HepG2 (cell line): ENCODE results near the gene NFKBIA. TPM values are rescaled to one million over a fixed set of nuclear protein-coding genes. Genes with fewer than 3 reads are reported as not detected.

Experiments used
- AHDC1 ChIP-seq: sonication (generic); formaldehyde crosslinking; IDR thresholded peaks from 2 replicates; pipeline ENCODE4 v1.5.1; 2020; ENCODE audit warnings: mild to moderate bottlenecking, missing genetic modification reagents, borderline replicate concordance
- BORCS8-MEF2B ChIP-seq: sonication (generic); formaldehyde crosslinking; IDR thresholded peaks from 2 replicates; pipeline ENCODE4 v1.8.0; 2022; ENCODE audit warnings: mild to moderate bottlenecking, missing genetic modification reagents
- EZH2 ChIP-seq: conservative IDR thresholded peaks from 2 replicates; pipeline ENCODE4 v1.6.1; 2012; ENCODE audit warnings: mild to moderate bottlenecking, low read depth, low read length, moderate library complexity
- SNAPC2 ChIP-seq: sonication (generic); formaldehyde crosslinking; IDR thresholded peaks from 2 replicates; pipeline ENCODE4 v1.8.1; 2022; ENCODE audit warnings: mild to moderate bottlenecking, missing genetic modification reagents
- ZNF205 ChIP-seq: IDR thresholded peaks from 2 replicates; pipeline ENCODE4 v1.6.1; 2018; ENCODE audit warnings: missing biosample characterization, missing genetic modification reagents
- ZNF746 ChIP-seq: sonication (generic); formaldehyde crosslinking; IDR thresholded peaks from 2 replicates; pipeline ENCODE4 v1.8.0; 2022; ENCODE audit warnings: mild to moderate bottlenecking, missing genetic modification reagents
- polyA plus RNA-seq, 8 experiments: library from polyadenylated mRNA; depleted of rRNA in 3 of 8; stranded (reverse) in 7 of 8; unstranded in 1 of 8; fragments of >200 nt; fragmentation: Illumina TruSeq in 4 of 8; extraction: Trizol in 4 of 8; gene quantifications; 2 replicates each; pipeline versions ENCODE4 v1.2.1 to v1.2.3, GENCODE V29; 2011 to 2016; ENCODE audit warnings: low read depth in 4 of 8, missing spikeins in 1 of 8, mixed read lengths in 1 of 8; ENCODE audit not compliant: insufficient read depth in 1 of 8
- total RNA-seq, 5 experiments: library from RNA; depleted of rRNA; stranded (reverse); fragments of >200 nt; fragmentation: Illumina TruSeq; extraction: Trizol; gene quantifications; 2 replicates each; pipeline ENCODE4 v1.2.3, GENCODE V29; 2016; ENCODE audit warnings: low read depth in 1 of 5
- TF ChIP-seq, protein P1 (sequence below): sonication (generic); formaldehyde crosslinking; IDR thresholded peaks from 2 replicates; pipeline ENCODE4 v1.4.0; 2020; ENCODE audit warnings: mild to moderate bottlenecking, missing genetic modification reagents
- TF ChIP-seq, protein P2 (sequence below): sonication (generic); formaldehyde crosslinking; IDR thresholded peaks from 2 replicates; pipeline ENCODE4 v1.5.0; 2020; ENCODE audit warnings: mild to moderate bottlenecking, missing genetic modification reagents
- TF ChIP-seq, protein P3 (sequence below): sonication (generic); formaldehyde crosslinking; conservative IDR thresholded peaks from 2 replicates; pipeline ENCODE4 v1.4.0; 2020; ENCODE audit warnings: missing genetic modification reagents

Gene NFKBIA
- total and polyA plus RNA-seq, 2 of the 13 experiments (the other 11 are each of a cell fraction or from before 2014, with no cell fraction given): 197 to 319 TPM

DNA sequence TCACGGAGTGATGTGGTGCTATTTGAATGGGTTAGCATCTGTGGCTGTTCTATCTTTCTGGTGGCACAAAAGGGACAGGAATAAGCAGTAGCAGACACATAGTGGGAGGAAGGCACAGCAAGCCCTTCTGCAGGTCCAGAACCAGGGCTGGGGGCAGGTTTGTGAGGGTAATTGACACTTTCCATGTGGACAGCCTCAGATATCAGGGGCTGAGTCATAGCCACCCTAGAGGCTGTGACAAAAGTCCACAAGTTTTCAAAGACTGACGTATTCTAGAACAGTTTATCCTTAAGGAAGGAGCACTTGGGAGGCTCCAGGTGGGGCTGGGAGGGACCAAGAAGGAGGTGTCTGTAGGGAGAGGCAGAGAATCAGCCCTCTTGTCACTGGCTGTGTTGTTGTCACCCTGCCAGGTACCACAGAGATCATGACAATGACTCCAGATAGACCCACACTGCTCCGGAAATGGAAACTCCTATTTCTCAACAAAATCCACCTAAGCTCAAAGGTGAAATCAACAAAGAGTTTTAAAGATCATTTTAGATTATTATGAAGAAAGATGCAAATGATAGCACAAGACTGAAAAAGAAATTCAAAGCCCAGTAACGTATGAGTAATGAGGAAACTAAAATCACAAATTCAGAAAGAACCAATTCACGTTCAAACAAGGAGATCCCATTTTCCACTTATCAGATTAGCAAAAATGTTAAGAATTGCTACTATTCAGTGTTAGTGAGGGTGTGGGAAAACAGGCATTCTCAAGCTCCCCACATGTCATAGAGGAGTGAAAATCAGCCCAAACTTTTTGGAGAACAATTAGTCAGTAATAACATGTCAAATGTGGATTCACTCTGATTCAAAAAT is 48.3 kb downstream of the NFKBIA start (continued):
- TF ChIP-seq AHDC1 (CRISPR knock-in tag): peak; percentile 94; the same call in 1 of the 2 replicates
- TF ChIP-seq, protein P1, sequence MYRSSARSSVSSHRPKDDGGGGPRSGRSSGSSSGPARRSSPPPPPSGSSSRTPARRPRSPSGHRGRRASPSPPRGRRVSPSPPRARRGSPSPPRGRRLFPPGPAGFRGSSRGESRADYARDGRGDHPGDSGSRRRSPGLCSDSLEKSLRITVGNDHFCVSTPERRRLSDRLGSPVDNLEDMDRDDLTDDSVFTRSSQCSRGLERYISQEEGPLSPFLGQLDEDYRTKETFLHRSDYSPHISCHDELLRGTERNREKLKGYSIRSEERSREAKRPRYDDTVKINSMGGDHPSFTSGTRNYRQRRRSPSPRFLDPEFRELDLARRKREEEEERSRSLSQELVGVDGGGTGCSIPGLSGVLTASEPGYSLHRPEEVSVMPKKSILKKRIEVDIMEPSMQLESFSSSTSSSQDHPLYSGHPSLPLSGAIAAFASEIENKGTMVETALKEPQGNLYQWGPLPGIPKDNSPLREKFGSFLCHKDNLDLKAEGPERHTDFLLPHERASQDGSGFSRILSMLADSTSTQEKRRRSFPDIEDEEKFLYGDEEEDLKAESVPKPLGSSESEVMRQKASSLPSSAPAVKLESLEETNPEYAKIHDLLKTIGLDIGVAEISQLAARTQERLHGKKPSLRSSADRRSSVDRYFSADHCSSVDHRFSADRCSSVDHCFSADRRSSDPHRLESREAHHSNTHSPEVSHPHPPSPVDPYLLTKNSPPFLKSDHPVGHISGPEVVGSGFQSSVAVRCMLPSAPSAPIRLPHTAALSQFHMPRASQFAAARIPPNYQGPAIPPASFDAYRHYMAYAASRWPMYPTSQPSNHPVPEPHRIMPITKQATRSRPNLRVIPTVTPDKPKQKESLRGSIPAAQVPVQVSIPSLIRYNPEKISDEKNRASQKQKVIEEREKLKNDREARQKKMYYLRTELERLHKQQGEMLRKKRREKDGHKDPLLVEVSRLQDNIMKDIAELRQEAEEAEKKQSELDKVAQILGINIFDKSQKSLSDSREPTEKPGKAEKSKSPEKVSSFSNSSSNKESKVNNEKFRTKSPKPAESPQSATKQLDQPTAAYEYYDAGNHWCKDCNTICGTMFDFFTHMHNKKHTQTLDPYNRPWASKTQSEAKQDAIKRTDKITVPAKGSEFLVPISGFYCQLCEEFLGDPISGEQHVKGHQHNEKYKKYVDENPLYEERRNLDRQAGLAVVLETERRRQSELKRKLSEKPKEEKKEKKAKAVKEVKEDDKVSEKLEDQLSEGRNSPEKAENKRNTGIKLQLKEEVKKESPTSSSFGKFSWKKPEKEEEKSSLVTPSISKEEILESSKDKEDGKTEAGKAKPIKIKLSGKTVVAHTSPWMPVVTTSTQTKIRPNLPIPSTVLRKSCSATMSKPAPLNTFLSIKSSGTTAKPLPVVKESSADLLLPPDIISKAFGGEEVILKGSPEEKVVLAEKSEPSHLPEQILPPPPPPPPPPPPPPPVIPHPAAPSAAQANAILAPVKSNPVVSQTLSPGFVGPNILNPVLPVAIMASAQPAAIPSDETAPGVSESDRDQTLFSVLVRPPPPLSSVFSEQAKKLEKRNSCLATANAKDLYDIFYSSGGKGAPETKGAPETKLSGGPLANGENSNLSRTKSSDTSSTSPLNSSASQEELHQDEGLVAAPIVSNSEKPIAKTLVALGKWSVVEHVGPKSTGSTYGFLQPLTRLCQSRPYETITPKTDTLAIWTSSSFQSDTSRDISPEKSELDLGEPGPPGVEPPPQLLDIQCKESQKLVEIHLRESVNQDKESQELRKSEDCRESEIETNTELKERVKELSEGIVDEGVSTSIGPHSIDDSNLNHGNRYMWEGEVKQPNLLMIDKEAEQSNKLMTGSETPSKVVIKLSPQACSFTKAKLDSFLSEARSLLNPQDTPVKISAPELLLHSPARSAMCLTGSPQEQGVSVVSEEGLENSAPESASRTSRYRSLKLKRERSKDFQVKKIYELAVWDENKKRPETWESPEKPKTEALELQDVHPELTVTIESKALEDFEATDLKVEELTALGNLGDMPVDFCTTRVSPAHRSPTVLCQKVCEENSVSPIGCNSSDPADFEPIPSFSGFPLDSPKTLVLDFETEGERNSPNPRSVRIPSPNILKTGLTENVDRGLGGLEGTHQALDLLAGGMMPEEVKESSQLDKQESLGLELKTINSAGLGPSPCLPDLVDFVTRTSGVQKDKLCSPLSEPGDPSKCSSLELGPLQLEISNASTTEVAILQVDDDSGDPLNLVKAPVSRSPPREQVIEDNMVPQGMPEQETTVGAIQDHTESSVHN (CRISPR knock-in tag): no peak
- TF ChIP-seq ZNF205 (CRISPR knock-in tag): peak; percentile 56; the same call in 1 of the 2 replicates
- TF ChIP-seq, protein P2, sequence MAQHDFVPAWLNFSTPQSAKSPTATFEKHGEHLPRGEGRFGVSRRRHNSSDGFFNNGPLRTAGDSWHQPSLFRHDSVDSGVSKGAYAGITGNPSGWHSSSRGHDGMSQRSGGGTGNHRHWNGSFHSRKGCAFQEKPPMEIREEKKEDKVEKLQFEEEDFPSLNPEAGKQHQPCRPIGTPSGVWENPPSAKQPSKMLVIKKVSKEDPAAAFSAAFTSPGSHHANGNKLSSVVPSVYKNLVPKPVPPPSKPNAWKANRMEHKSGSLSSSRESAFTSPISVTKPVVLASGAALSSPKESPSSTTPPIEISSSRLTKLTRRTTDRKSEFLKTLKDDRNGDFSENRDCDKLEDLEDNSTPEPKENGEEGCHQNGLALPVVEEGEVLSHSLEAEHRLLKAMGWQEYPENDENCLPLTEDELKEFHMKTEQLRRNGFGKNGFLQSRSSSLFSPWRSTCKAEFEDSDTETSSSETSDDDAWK: no peak
- TF ChIP-seq EZH2: no peak
- no peak for TF ChIP-seq BORCS8-MEF2B
- TF ChIP-seq, protein P3, sequence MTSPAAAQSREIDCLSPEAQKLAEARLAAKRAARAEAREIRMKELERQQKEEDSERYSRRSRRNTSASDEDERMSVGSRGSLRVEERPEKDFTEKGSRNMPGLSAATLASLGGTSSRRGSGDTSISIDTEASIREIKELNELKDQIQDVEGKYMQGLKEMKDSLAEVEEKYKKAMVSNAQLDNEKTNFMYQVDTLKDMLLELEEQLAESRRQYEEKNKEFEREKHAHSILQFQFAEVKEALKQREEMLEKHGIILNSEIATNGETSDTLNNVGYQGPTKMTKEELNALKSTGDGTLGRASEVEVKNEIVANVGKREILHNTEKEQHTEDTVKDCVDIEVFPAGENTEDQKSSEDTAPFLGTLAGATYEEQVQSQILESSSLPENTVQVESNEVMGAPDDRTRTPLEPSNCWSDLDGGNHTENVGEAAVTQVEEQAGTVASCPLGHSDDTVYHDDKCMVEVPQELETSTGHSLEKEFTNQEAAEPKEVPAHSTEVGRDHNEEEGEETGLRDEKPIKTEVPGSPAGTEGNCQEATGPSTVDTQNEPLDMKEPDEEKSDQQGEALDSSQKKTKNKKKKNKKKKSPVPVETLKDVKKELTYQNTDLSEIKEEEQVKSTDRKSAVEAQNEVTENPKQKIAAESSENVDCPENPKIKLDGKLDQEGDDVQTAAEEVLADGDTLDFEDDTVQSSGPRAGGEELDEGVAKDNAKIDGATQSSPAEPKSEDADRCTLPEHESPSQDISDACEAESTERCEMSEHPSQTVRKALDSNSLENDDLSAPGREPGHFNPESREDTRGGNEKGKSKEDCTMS: 0 out of 2 replicates have a peak, but pooled peaks have one; percentile 33
- TF ChIP-seq SNAPC2 (CRISPR knock-in tag): peak; percentile 51; the same call in 1 of the 2 replicates
- TF ChIP-seq ZNF746 (CRISPR knock-in tag): no peak
